ENCODE measurements around the gene FERMT2. TPM values are rescaled to one million over a fixed set of nuclear protein-coding genes. Genes with fewer than 3 reads are reported as not detected.
A peak's percentile ranks its signal among the peaks of the same experiment; 100 is the strongest.

The FERMT2 gene
- polyA plus RNA-seq, 1 experiment, result 275 TPM

DNA sequence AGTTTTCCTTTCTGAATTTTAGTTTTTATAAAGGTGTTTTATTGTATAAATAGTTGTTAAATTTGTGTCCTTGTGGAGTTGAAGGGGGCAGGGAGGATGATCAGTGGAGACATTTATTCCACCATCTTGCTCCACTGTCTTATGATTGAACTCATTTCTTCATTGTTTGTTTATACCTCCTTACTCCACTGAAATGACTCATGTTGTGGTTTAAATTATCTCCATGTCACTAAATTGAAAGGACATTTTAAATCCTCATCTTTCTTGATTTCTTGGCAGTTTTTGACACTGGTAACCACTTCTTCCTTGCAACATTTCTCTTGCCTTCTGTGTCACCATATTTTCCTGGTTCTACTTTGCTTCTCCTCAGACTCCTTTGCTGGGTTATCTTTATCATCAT, 23.6 kb upstream of the FERMT2 start:
- ChIA-PET CTCF (no interaction called here), POLR2A (no interaction called here)
- Histone ChIP-seq H3K4me3 (ENCODE audit: low read depth, low read length) (no peak overlapping the region), H3K27me3 (ENCODE audit: control insufficient read depth, insufficient read depth, low read length) (no peaks in the 10 kb centered on the region), H3K36me3 (ENCODE audit: control insufficient read depth, insufficient read depth, low read length) (no peaks in the 10 kb centered on the region)
- no peak for DNase-seq (ENCODE audit: low read depth)
- TF ChIP-seq, protein P1, sequence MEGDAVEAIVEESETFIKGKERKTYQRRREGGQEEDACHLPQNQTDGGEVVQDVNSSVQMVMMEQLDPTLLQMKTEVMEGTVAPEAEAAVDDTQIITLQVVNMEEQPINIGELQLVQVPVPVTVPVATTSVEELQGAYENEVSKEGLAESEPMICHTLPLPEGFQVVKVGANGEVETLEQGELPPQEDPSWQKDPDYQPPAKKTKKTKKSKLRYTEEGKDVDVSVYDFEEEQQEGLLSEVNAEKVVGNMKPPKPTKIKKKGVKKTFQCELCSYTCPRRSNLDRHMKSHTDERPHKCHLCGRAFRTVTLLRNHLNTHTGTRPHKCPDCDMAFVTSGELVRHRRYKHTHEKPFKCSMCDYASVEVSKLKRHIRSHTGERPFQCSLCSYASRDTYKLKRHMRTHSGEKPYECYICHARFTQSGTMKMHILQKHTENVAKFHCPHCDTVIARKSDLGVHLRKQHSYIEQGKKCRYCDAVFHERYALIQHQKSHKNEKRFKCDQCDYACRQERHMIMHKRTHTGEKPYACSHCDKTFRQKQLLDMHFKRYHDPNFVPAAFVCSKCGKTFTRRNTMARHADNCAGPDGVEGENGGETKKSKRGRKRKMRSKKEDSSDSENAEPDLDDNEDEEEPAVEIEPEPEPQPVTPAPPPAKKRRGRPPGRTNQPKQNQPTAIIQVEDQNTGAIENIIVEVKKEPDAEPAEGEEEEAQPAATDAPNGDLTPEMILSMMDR (IDR thresholded peaks at IDR 0.05; ENCODE audit: insufficient read depth, low read depth, low read length), result no peak

DNA sequence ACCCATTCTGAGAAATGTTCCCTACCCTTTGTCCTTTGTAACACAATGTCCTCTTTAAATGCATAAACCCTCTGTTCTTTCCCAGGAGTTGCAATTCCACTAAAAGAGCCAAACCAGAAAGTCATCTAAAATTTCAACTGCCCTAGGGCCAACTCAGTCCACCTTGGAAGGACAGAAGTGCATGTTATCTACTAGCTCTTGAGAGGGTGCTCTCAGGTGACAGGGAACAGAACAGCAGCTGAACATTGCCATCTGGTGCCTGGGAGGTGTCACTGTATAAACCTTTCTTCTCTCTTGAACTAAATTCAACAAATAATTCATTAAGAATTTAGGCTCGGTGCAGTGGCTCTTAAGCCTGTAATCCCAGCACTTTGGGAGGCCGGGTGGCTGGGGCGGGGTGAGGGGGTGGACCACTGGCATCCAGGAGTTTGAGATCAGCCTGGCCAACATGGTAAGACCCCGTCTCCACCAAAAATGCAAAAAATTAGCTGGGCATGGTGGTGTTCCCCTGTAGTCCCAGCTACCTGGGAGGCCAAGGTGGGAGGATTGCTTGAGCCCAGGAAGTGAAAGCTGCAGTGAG, 10.3 kb upstream of the FERMT2 start:
- POLR2A ChIA-PET, result no interaction called here
- no peak overlapping the region for H3K4me3 ChIP-seq (ENCODE audit: low read depth, low read length)
- H3K36me3 ChIP-seq (ENCODE audit: control insufficient read depth, insufficient read depth, low read length), result no peaks in the 10 kb centered on the region
- DNase-seq (ENCODE audit: low read depth), result no peak
- TF ChIP-seq, protein P1 (IDR thresholded peaks at IDR 0.05; ENCODE audit: insufficient read depth, low read depth, low read length), result peak; percentile 62
- no peaks in the 10 kb centered on the region for H3K27me3 ChIP-seq (ENCODE audit: control insufficient read depth, insufficient read depth, low read length)
- CTCF ChIA-PET, result interaction anchor here (0.7 to 5.5 kb wide), 19 partner anchors 9 to 345 kb away, joined by 3 to 48 read pairs (median 4); partner anchors contain the start of gene FERMT2

DNA sequence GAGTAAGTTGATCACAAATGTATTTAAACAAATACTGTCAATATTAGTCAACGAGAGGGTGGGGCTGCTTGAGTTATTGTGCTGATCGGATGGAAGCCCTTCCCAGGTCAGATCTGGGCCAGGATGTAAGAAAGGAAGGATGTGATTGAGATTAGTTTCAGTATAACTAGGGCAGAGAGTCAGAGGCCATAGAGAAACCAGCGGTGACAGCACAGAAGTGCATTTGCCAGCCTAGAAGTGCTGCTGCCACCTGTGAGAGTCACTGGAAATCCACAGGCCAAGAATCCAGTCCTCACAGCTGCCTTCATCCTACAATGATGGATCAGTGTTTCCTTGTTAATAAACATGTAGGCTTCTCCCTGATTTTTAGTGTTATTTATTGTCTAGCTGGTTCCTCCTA, 9.8 kb upstream of the FERMT2 start:
- no peaks in the 10 kb centered on the region for H3K36me3 ChIP-seq (ENCODE audit: control insufficient read depth, insufficient read depth, low read length)
- ChIA-PET CTCF (interaction anchor here (0.7 to 5.5 kb wide), 16 partner anchors 9 to 179 kb away, joined by 3 to 48 read pairs (median 4); partner anchors contain the start of gene FERMT2), POLR2A (no interaction called here)
- no peak overlapping the region for H3K4me3 ChIP-seq (ENCODE audit: low read depth, low read length)
- H3K27me3 ChIP-seq (ENCODE audit: control insufficient read depth, insufficient read depth, low read length), result no peaks in the 10 kb centered on the region
- TF ChIP-seq, protein P1 (IDR thresholded peaks at IDR 0.05; ENCODE audit: insufficient read depth, low read depth, low read length), result no peak
- no peak for DNase-seq (ENCODE audit: low read depth)

DNA sequence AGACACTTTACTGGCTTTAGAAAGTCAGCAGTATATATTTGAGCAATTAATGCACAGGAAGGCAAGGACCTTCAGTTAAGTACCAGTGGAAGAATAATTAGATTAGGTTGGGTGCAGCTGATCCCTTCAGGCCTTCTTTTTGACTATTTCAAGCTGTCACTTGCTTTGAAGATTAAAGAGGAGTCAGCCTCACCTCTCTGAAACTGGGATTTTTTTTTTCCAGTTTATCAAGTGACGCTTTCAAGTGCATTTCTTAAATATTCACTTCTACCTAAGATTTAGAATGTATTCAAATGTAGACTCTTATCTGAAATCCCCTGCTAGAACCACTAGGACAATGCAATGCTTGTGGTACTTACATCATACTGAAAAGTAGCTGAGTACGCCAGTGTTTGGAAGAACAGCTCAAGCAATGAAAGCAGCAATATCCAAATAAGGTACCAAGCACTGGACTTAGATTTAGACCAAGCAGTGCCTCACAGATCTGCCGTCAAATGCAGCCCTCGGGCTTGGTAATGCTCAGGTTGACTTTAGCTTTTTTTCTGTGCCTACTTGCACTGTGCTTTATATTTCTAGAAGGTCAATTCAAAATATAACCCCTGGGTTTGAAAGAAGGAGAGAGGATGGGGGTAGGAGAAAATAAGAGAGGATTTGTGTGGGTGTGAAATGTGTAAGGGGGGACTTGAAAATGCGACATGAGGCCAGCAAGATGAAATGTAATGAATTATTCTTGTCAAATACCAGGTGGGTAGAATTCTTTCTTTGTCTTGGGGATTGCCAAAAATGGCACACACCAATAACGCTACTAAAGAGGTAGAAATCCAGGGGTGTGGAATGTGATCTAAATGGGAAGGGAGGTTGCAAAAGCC, 3.7 kb upstream of the FERMT2 start:
- CTCF ChIA-PET, result interaction anchor here (0.6 to 1.4 kb wide), 3 partner anchors 127 to 152 kb away, joined by 3 read pairs; no protein-coding TSS in a partner anchor
- POLR2A ChIA-PET, result no interaction called here
- DNase-seq (ENCODE audit: low read depth), result no peak
- TF ChIP-seq, protein P1 (IDR thresholded peaks at IDR 0.05; ENCODE audit: insufficient read depth, low read depth, low read length), result no peak
- Histone ChIP-seq H3K4me3 (ENCODE audit: low read depth, low read length) (no peak overlapping the region), H3K27me3 (ENCODE audit: control insufficient read depth, insufficient read depth, low read length) (no peaks in the 10 kb centered on the region), H3K36me3 (ENCODE audit: control insufficient read depth, insufficient read depth, low read length) (no peaks in the 10 kb centered on the region)
